GM21619 (cell line): Measurements from ENCODE around the gene ACTR1A.
"Not testable (repeated sequence)": the region's sequence is repeated elsewhere in the genome, so short reads cannot be mapped to it uniquely, and the experiment has no call there.

ENCODE experiments used
- ATAC-seq: cut with Tn5 transposase; IDR thresholded peaks from one replicate; pipeline ENCODE4 v1.9.1; 2021; ENCODE audit not compliant: unreplicated experiment

The ACTR1A gene

GRCh38 chr10:102455893-102456471 lies 46.5 kb downstream of the ACTR1A start:
- ATAC-seq: no peak

GRCh38 chr10:102454662-102455487 lies 47.6 kb downstream of the ACTR1A start:
- ATAC-seq: not testable (repeated sequence)

GRCh38 chr10:102453502-102453901 lies 49.0 kb downstream of the ACTR1A start:
- ATAC-seq: no peak

DNA sequence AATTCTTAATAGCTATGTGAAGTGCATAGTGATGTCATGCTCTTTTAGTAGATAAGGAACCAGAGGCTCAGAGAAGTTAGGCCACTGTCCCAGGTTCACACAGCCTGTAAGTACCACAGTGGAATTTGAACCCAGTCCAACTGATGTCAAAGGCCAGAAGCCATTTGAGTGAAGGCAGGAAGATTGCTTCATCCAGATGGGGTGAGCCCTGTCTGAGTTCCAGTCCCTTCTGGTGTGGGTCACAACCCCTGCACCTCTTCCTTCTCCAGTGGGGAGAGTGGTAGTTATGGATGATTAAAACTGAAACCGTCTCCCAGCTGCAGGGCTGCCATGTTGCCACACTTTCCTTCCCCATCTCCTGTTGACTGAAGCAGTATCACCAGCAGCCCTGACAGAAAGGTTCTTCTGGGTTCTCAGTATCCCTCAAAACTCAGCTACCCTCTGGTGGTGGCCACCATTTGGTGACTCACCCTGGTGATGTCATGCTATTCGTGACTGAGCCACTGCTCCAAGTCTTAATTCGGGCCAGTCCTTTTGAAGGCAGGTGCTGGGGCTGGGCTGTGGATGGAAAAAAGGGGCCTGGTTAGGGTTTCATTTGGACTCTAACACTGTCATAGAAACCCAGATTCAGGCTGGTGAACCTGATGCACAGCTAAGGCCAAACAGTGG lies 49.7 kb downstream of the ACTR1A start:
- no peak for ATAC-seq

- ATAC-seq: no peak
These were observed 51.2 kb downstream of the ACTR1A start, which contains the start of gene C10orf95 for GRCh38 chr10:102451105-102451969. Gene C10orf95 (minus strand): TSS chr10:102451543. CDS start chr10:102451093, 450 bp downstream.

- ATAC-seq: peak; percentile 74
These were observed 52.0 kb downstream of the ACTR1A start for GRCh38 chr10:102450374-102451104.

GRCh38 chr10:102450124-102450373 lies 52.5 kb downstream of the ACTR1A start:
- ATAC-seq: peak; percentile 2

DNA sequence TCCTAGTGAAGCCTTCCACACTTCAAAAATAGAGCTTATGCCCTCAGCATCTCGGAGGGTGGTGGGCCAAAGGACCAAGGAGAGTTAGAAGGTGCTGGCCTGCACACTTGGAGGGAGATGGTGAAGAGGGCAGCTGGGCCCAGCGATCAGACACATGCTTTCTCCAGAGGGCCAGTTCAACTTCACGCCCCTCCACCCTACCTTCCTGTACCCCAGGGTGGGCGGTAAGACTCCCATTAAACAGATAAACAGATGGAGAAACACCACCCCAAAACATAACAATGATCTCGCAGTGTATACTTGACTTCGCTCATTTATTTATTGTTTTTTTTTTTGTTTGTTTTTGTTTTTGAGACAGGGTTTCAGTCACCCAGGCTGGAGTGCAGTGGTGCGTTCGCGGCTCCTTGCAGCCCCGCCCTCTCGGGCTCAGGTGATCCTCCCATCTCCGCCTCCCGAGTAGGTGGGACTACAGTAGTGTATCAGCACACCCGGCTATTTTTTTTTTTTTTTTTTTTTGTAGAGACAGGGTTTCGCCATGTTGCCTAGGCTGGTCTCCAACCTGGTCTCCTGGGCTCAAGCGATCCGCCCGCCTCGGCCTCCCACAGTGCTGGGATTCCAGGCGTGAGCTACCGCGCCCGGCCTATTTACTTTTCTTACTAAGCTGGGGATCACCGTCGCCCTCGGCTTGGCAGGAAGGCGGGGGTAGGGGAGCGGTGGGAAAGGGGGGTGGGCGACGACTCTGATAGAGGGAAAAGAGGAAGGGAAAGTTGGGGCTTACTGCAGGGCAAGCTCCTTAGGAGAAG lies 53.0 kb downstream of the ACTR1A start:
- peak; percentile 49 for ATAC-seq

- no peak for ATAC-seq
These were observed 57.7 kb downstream of the ACTR1A start for GRCh38 chr10:102444851-102445250.

DNA sequence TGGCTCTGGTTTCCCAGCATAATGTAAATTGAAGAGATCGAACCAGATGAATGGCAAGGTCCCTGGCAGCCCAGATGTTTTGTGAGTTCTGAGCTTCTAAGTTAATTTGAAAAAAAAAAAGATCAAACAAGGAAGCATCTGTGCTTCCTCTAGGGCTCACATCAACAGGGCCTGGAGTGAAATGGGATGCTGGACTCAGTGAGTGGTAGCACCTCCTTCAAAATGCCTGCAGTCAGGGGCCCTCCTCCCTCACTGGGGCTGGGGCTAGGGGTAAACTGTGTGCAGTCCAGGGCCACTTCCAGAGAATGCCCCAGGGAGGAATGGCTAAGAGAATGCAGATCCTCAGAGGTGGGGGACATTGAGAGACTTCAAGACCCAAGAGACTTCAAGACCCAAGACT lies 64.1 kb downstream of the ACTR1A start:
- no peak for ATAC-seq

- no peak for ATAC-seq
These were observed 65.0 kb downstream of the ACTR1A start for GRCh38 chr10:102437515-102437914.

GRCh38 chr10:102436312-102436711 lies 66.2 kb downstream of the ACTR1A start:
- ATAC-seq: no peak

- no peak for ATAC-seq
These were observed 66.8 kb downstream of the ACTR1A start for GRCh38 chr10:102435529-102436233.

DNA sequence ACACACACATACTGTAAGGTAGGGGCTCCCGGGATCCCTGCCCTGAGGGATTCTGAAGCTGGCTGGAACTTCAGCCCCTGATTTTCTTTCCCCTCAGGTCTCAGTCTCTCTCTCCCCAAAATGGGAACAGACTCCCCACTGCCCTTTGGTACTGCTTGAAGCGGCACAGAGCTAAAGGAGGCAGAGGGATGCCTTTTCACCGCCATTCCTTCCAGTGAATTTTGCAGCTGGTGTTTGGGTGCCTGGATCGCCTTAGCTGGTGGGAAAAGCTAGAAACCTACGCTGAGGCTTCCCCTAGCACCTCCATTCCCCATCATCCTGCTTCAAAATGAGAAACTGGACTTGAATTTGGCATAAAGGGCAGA lies 67.4 kb downstream of the ACTR1A start:
- ATAC-seq: no peak

- no peak for ATAC-seq
These were observed 67.9 kb downstream of the ACTR1A start for GRCh38 chr10:102434394-102435132.

DNA sequence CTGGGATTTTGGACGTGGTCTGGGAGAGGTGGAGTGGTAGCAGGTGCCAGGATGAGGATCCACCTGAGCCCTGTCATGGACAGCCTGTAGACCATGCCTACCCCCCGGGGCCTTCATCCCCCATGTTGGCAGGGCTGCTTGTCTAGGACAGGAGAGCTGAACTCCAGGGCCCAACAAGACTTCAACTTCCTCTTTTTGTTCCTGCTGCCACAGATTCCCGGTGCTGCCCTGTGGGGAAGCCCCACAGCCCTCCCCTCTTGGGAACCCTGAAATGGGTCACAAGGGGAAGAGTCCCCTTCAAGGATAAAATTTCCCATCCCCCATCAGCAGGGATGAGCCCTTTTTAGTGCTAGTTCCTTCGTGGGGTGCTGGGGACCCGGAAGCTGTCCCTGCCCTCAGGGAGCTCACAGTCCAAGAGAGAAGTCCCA lies 68.9 kb downstream of the ACTR1A start:
- ATAC-seq: no peak

DNA sequence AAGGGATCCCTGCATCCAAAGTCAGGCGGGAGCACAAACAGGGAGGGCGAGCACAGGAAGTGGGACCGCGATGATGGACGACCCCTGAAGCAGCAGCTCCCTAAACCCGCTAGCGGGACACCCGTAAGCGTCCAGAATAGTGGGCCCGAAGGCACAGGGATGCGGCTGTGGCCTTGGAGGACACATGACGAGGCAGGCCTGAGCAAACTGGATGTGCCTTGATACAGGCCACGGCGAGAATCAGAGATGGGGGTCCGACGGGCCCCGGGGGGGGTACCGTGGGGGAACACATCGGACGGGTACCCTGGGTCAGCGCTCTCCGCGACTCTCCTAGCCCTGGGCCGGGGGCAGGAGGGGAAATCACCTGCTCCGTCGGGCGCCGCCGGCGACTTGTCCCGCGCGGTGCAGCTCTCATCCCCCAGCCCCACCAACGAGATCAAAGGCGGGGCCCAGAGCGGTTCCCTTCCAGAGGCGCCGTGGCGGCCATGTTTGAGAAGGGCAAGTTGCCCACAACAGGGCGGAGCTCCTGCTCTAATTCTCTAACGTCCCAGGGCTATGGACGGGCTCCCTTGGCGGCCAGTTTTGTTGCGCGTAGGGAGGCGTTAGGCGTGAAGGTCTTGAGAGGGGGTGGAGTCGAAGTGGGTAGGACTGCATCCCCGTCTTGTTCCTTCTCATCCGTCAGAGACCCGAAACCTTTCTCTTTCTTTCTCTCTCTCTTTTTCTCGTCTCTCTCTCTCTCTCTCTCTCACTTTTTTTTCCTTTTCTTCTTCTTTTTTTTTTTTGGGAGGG lies 70.2 kb downstream of the ACTR1A start, which contains the start of gene CUEDC2:
Gene CUEDC2, minus strand, starts transcription at position 413 of the 789 bp plus-strand sequence. CDS start 7,386 bp downstream, outside the sequence.
- ATAC-seq: peak; percentile 83
